ENCODE data around the gene GCNT3. TPM values are rescaled to one million over a fixed set of nuclear protein-coding genes. Genes with fewer than 3 reads are reported as not detected.
"Not testable (repeated sequence)": the region's sequence is repeated elsewhere in the genome, so short reads cannot be mapped to it uniquely, and the experiment has no call there.

Gene GCNT3
- total RNA-seq, 1 donor from 2014 or later = not detected

GRCh38 chr15:59615661-59616060 lies 4.1 kb downstream of the GCNT3 start:
- Histone ChIP-seq H3K27me3 (ENCODE audit: control insufficient read depth in 3 of 3, insufficient read depth in 3 of 3, low read length in 3 of 3) (peaks cover 10 to 21% (median 16%) of the 10 kb centered on the region in 3 donors), H3K4me3 (ENCODE audit: low read length in 3 of 3) (no peak overlapping the region), H3K4me1 (ENCODE audit: control insufficient read depth in 3 of 3, insufficient read depth in 3 of 3, low read length in 3 of 3) (no peaks in the 10 kb centered on the region), H3K9ac (ENCODE audit: low read depth in 1 of 3, low read length in 3 of 3) (no peak overlapping the region), H3K9me3 (ENCODE audit: control insufficient read depth in 3 of 3, low read length in 3 of 3) (no peaks in the 10 kb centered on the region), H3K27ac (ENCODE audit: low read depth, low read length) (no peak overlapping the region), H3K36me3 (ENCODE audit: control insufficient read depth in 3 of 3, insufficient read depth in 3 of 3, low read length in 3 of 3) (no peaks in the 10 kb centered on the region)

GRCh38 chr15:59616379-59616778 lies 4.8 kb downstream of the GCNT3 start:
- Histone ChIP-seq H3K9ac (ENCODE audit: low read depth in 1 of 3, low read length in 3 of 3) (no peak overlapping the region), H3K36me3 (ENCODE audit: control insufficient read depth in 3 of 3, insufficient read depth in 3 of 3, low read length in 3 of 3) (no peaks in the 10 kb centered on the region), H3K27ac (ENCODE audit: low read depth, low read length) (no peak overlapping the region)

GRCh38 chr15:59618406-59618805 lies 6.8 kb downstream of the GCNT3 start:
- H3K9ac ChIP-seq (ENCODE audit: low read depth in 1 of 3, low read length in 3 of 3) = no peak overlapping the region
- no peaks in the 10 kb centered on the region for H3K36me3 ChIP-seq (ENCODE audit: control insufficient read depth in 3 of 3, insufficient read depth in 3 of 3, low read length in 3 of 3)
- H3K27me3 ChIP-seq (ENCODE audit: control insufficient read depth in 3 of 3, insufficient read depth in 3 of 3, low read length in 3 of 3) = peaks cover 10 to 21% (median 16%) of the 10 kb centered on the region in 3 donors
- no peak overlapping the region for H3K27ac ChIP-seq (ENCODE audit: low read depth, low read length)
- no peaks in the 10 kb centered on the region for H3K9me3 ChIP-seq (ENCODE audit: control insufficient read depth in 3 of 3, low read length in 3 of 3)
- H3K4me1 ChIP-seq (ENCODE audit: control insufficient read depth in 3 of 3, insufficient read depth in 3 of 3, low read length in 3 of 3) = no peaks in the 10 kb centered on the region
- no peak overlapping the region for H3K4me3 ChIP-seq (ENCODE audit: low read length in 3 of 3)

More at GRCh38 chr15:59616379-59616778, 4.8 kb downstream of the GCNT3 start:
- no peaks in the 10 kb centered on the region for H3K9me3 ChIP-seq (ENCODE audit: control insufficient read depth in 3 of 3, low read length in 3 of 3)
- H3K4me1 ChIP-seq (ENCODE audit: control insufficient read depth in 3 of 3, insufficient read depth in 3 of 3, low read length in 3 of 3) = no peaks in the 10 kb centered on the region
- peaks cover 10 to 21% (median 16%) of the 10 kb centered on the region in 3 donors for H3K27me3 ChIP-seq (ENCODE audit: control insufficient read depth in 3 of 3, insufficient read depth in 3 of 3, low read length in 3 of 3)
- H3K4me3 ChIP-seq (ENCODE audit: low read length in 3 of 3) = no peak overlapping the region

- H3K4me3 ChIP-seq (ENCODE audit: low read length in 3 of 3) = no peak overlapping the region
- H3K9me3 ChIP-seq (ENCODE audit: control insufficient read depth in 3 of 3, low read length in 3 of 3) = no peaks in the 10 kb centered on the region
- H3K4me1 ChIP-seq (ENCODE audit: control insufficient read depth in 3 of 3, insufficient read depth in 3 of 3, low read length in 3 of 3) = no peaks in the 10 kb centered on the region
- H3K9ac ChIP-seq (ENCODE audit: low read depth in 1 of 3, low read length in 3 of 3) = no peak overlapping the region
- no peak overlapping the region for H3K27ac ChIP-seq (ENCODE audit: low read depth, low read length)
- no peaks in the 10 kb centered on the region for H3K36me3 ChIP-seq (ENCODE audit: control insufficient read depth in 3 of 3, insufficient read depth in 3 of 3, low read length in 3 of 3)
- H3K27me3 ChIP-seq (ENCODE audit: control insufficient read depth in 3 of 3, insufficient read depth in 3 of 3, low read length in 3 of 3) = peaks cover 10 to 17% (median 16%) of the 10 kb centered on the region in 3 donors
Observed at GRCh38 chr15:59622289-59622688, 10.7 kb downstream of the GCNT3 start.

GRCh38 chr15:59632714-59633113 lies 21.1 kb downstream of the GCNT3 start:
- H3K9me3 ChIP-seq (ENCODE audit: control insufficient read depth in 3 of 3, low read length in 3 of 3) = no peaks in the 10 kb centered on the region
- H3K36me3 ChIP-seq (ENCODE audit: control insufficient read depth in 3 of 3, insufficient read depth in 3 of 3, low read length in 3 of 3) = peaks cover 0 to 6% (median 3%) of the 10 kb centered on the region in 3 donors
- no peaks in the 10 kb centered on the region for H3K4me1 ChIP-seq (ENCODE audit: control insufficient read depth in 3 of 3, insufficient read depth in 3 of 3, low read length in 3 of 3)
- no peak overlapping the region for H3K9ac ChIP-seq (ENCODE audit: low read depth in 1 of 3, low read length in 3 of 3)
- no peaks in the 10 kb centered on the region for H3K27me3 ChIP-seq (ENCODE audit: control insufficient read depth in 3 of 3, insufficient read depth in 3 of 3, low read length in 3 of 3)
- H3K27ac ChIP-seq (ENCODE audit: low read depth, low read length) = no peak overlapping the region
- no peak overlapping the region for H3K4me3 ChIP-seq (ENCODE audit: low read length in 3 of 3)

GRCh38 chr15:59636184-59636583 lies 24.6 kb downstream of the GCNT3 start:
- Histone ChIP-seq H3K4me1 (ENCODE audit: control insufficient read depth in 3 of 3, insufficient read depth in 3 of 3, low read length in 3 of 3) (no peaks in the 10 kb centered on the region), H3K9me3 (ENCODE audit: control insufficient read depth in 3 of 3, low read length in 3 of 3) (no peaks in the 10 kb centered on the region), H3K36me3 (ENCODE audit: control insufficient read depth in 3 of 3, insufficient read depth in 3 of 3, low read length in 3 of 3) (peaks cover 14 to 18% (median 16%) of the 10 kb centered on the region in 3 donors), H3K27ac (ENCODE audit: low read depth, low read length) (no peak overlapping the region), H3K27me3 (ENCODE audit: control insufficient read depth in 3 of 3, insufficient read depth in 3 of 3, low read length in 3 of 3) (no peaks in the 10 kb centered on the region), H3K9ac (ENCODE audit: low read depth in 1 of 3, low read length in 3 of 3) (no peak overlapping the region), H3K4me3 (ENCODE audit: low read length in 3 of 3) (no peak overlapping the region)

GRCh38 chr15:59637507-59637906 lies 25.9 kb downstream of the GCNT3 start:
- peaks cover 14 to 18% (median 16%) of the 10 kb centered on the region in 3 donors for H3K36me3 ChIP-seq (ENCODE audit: control insufficient read depth in 3 of 3, insufficient read depth in 3 of 3, low read length in 3 of 3)
- not testable (repeated sequence) for H3K9me3 ChIP-seq (ENCODE audit: control insufficient read depth in 3 of 3, low read length in 3 of 3); H3K4me3 ChIP-seq (ENCODE audit: low read length in 3 of 3); H3K27me3 ChIP-seq (ENCODE audit: control insufficient read depth in 3 of 3, insufficient read depth in 3 of 3, low read length in 3 of 3); H3K4me1 ChIP-seq (ENCODE audit: control insufficient read depth in 3 of 3, insufficient read depth in 3 of 3, low read length in 3 of 3); H3K27ac ChIP-seq (ENCODE audit: low read depth, low read length); H3K9ac ChIP-seq (ENCODE audit: low read depth in 1 of 3, low read length in 3 of 3)

GRCh38 chr15:59642351-59642750 lies 30.8 kb downstream of the GCNT3 start:
- no peak overlapping the region for H3K9ac ChIP-seq (ENCODE audit: low read depth in 1 of 3, low read length in 3 of 3)
- H3K4me3 ChIP-seq (ENCODE audit: low read length in 3 of 3) = no peak overlapping the region
- H3K27me3 ChIP-seq (ENCODE audit: control insufficient read depth in 3 of 3, insufficient read depth in 3 of 3, low read length in 3 of 3) = no peaks in the 10 kb centered on the region
- H3K9me3 ChIP-seq (ENCODE audit: control insufficient read depth in 3 of 3, low read length in 3 of 3) = no peaks in the 10 kb centered on the region
- no peaks in the 10 kb centered on the region for H3K4me1 ChIP-seq (ENCODE audit: control insufficient read depth in 3 of 3, insufficient read depth in 3 of 3, low read length in 3 of 3)
- no peak overlapping the region for H3K27ac ChIP-seq (ENCODE audit: low read depth, low read length)
- peaks cover 19 to 30% (median 25%) of the 10 kb centered on the region in 3 donors for H3K36me3 ChIP-seq (ENCODE audit: control insufficient read depth in 3 of 3, insufficient read depth in 3 of 3, low read length in 3 of 3)

GRCh38 chr15:59644756-59645155 lies 33.2 kb downstream of the GCNT3 start:
- Histone ChIP-seq H3K9ac (ENCODE audit: low read depth in 1 of 3, low read length in 3 of 3) (no peak overlapping the region), H3K9me3 (ENCODE audit: control insufficient read depth in 3 of 3, low read length in 3 of 3) (no peaks in the 10 kb centered on the region), H3K36me3 (ENCODE audit: control insufficient read depth in 3 of 3, insufficient read depth in 3 of 3, low read length in 3 of 3) (peaks cover 15 to 24% (median 16%) of the 10 kb centered on the region in 3 donors), H3K27me3 (ENCODE audit: control insufficient read depth in 3 of 3, insufficient read depth in 3 of 3, low read length in 3 of 3) (no peaks in the 10 kb centered on the region), H3K4me3 (ENCODE audit: low read length in 3 of 3) (no peak overlapping the region), H3K4me1 (ENCODE audit: control insufficient read depth in 3 of 3, insufficient read depth in 3 of 3, low read length in 3 of 3) (no peaks in the 10 kb centered on the region), H3K27ac (ENCODE audit: low read depth, low read length) (no peak overlapping the region)

- H3K27ac ChIP-seq (ENCODE audit: low read depth, low read length); H3K27me3 ChIP-seq (ENCODE audit: control insufficient read depth in 3 of 3, insufficient read depth in 3 of 3, low read length in 3 of 3); H3K4me1 ChIP-seq (ENCODE audit: control insufficient read depth in 3 of 3, insufficient read depth in 3 of 3, low read length in 3 of 3); H3K4me3 ChIP-seq (ENCODE audit: low read length in 3 of 3); H3K9me3 ChIP-seq (ENCODE audit: control insufficient read depth in 3 of 3, low read length in 3 of 3); H3K9ac ChIP-seq (ENCODE audit: low read depth in 1 of 3, low read length in 3 of 3): not testable (repeated sequence)
- H3K36me3 ChIP-seq (ENCODE audit: control insufficient read depth in 3 of 3, insufficient read depth in 3 of 3, low read length in 3 of 3) = peaks cover 10 to 21% (median 16%) of the 10 kb centered on the region in 3 donors
Observed at GRCh38 chr15:59645812-59646211, 34.2 kb downstream of the GCNT3 start.

All from skeletal muscle tissue (tissue), 4 donors.